SK-N-SH (cell line): ENCODE data around the gene FBXO36. TPM values are rescaled to one million over a fixed set of nuclear protein-coding genes. Genes with fewer than 3 reads are reported as not detected.

Experiments
- CTCF ChIA-PET: fragments of 300-600, 350-600 bp; formaldehyde crosslinking; extraction: SDS; loops from one replicate; lab custom pipeline; 2021; lab: Yijun Ruan, JAX
- POLR2A ChIA-PET: fragments of 350-600 bp; sonication (Branson Sonifier 250); formaldehyde crosslinking; extraction: SDS; loops from one replicate; lab custom pipeline; 2020; ENCODE audit warnings: antibody characterized with exemption, inconsistent platforms; lab: Yijun Ruan, JAX
- DNase-seq: peaks from one replicate; pipeline ENCODE4 v3.0.0; 2012
- H2AFZ ChIP-seq: fragments of 200-600 bp; sonication (generic); 2 replicates; pipeline ENCODE4 v1.8.1; 2016; ENCODE audit warnings: antibody characterized with exemption, mild to moderate bottlenecking, low read depth
- H3F3A ChIP-seq: fragments of 200-600 bp; sonication (generic); replicated peaks from 2 replicates; pipeline ENCODE3; 2016; ENCODE audit warnings: antibody characterized with exemption, mild to moderate bottlenecking; ENCODE audit not compliant: insufficient read depth
- H3K27ac ChIP-seq, 2 experiments: fragments of 200-500 bp in 1 of 2; fragments of 200-600 bp in 1 of 2; sonication (Bioruptor generic) in 1 of 2; sonication (generic), shearing (Covaris generic) in 1 of 2; 2 replicates each; pipeline versions ENCODE4 v1.5.1 to v1.6.1; 2014 to 2016; ENCODE audit warnings: low read depth in 2 of 2, inconsistent platforms in 1 of 2, low read length in 1 of 2, mild to moderate bottlenecking in 1 of 2, mixed read lengths in 1 of 2
- H3K27me3 ChIP-seq: fragments of 200-600 bp; sonication (generic), shearing (Covaris generic); 2 replicates; pipeline ENCODE4 v1.6.1; 2016; ENCODE audit warnings: mixed run types; ENCODE audit not compliant: insufficient read depth
- H3K36me3 ChIP-seq, 2 experiments: fragments of 200-500 bp in 1 of 2; fragments of 200-600 bp in 1 of 2; sonication (Bioruptor generic) in 1 of 2; sonication (generic) in 1 of 2; replicated peaks in 1 of 2; 2 replicates each; pipeline versions ENCODE3 to v1.5.1; 2014 to 2016; ENCODE audit warnings: low read length in 1 of 2, mild to moderate bottlenecking in 1 of 2; ENCODE audit not compliant: insufficient read depth in 2 of 2, control insufficient read depth in 1 of 2
- H3K4me1 ChIP-seq, 2 experiments: fragments of 200-500 bp in 1 of 2; fragments of 200-600 bp in 1 of 2; sonication (Bioruptor generic) in 1 of 2; sonication (generic), shearing (Covaris generic) in 1 of 2; 2 replicates each; pipeline versions ENCODE4 v1.5.1 to v1.6.1; 2014 to 2016; ENCODE audit warnings: low read depth in 1 of 2, low read length in 1 of 2, mixed run types in 1 of 2; ENCODE audit not compliant: insufficient read depth in 2 of 2, control insufficient read depth in 1 of 2
- H3K4me2 ChIP-seq: fragments of 200-600 bp; sonication (generic), shearing (Covaris generic); 2 replicates; pipeline ENCODE4 v1.6.1; 2017; ENCODE audit warnings: mixed run types
- H3K4me3 ChIP-seq, 2 experiments: fragments of 200-500 bp in 1 of 2; fragments of 200-600 bp in 1 of 2; sonication (Bioruptor generic) in 1 of 2; sonication (generic), shearing (Covaris generic) in 1 of 2; 2 replicates each; pipeline versions ENCODE4 v1.5.1 to v1.8.1; 2014 to 2016; ENCODE audit warnings: low read depth in 2 of 2, inconsistent platforms in 1 of 2, low read length in 1 of 2, mild to moderate bottlenecking in 1 of 2, mixed read lengths in 1 of 2, moderate library complexity in 1 of 2
- H3K79me2 ChIP-seq: fragments of 200-600 bp; sonication (generic); 2 replicates; pipeline ENCODE4 v1.8.1; 2017; ENCODE audit warnings: mild to moderate bottlenecking; ENCODE audit not compliant: insufficient read depth
- H3K9ac ChIP-seq: fragments of 200-600 bp; sonication (generic); 2 replicates; pipeline ENCODE4 v1.6.1; 2017; ENCODE audit warnings: mixed run types
- H3K9me2 ChIP-seq: fragments of 200-600 bp; sonication (generic); 2 replicates; pipeline ENCODE4 v1.6.1; 2017; ENCODE audit warnings: mixed run types
- H3K9me3 ChIP-seq: fragments of 200-600 bp; sonication (generic); 2 replicates; pipeline ENCODE4 v1.6.1; 2017; ENCODE audit warnings: mixed run types, mild to moderate bottlenecking, moderate library complexity
- H4K20me1 ChIP-seq: fragments of 200-600 bp; sonication (generic); 2 replicates; pipeline ENCODE4 v1.6.1; 2017; ENCODE audit warnings: mild to moderate bottlenecking, mixed run types; ENCODE audit not compliant: insufficient read depth
- EP300 ChIP-seq, 2 experiments: IDR thresholded peaks; 2 replicates each; pipeline versions ENCODE4 v1.4.0 to v1.6.1; 2012; ENCODE audit warnings: borderline replicate concordance in 1 of 2, low read depth in 1 of 2, low read length in 1 of 2
- EZH2phosphoT487 ChIP-seq: fragments of 200-600 bp; sonication (generic); IDR thresholded peaks from 2 replicates; pipeline ENCODE4 v1.6.1; 2017; ENCODE audit warnings: low read depth, mixed run types, mild to moderate bottlenecking, antibody characterized with exemption, moderate library complexity, borderline replicate concordance
- FOSL2 ChIP-seq: IDR thresholded peaks from 2 replicates; pipeline ENCODE4 v1.4.0; 2012; ENCODE audit warnings: low read depth, mild to moderate bottlenecking, moderate library complexity, borderline replicate concordance
- FOXJ3 ChIP-seq: sonication (generic); formaldehyde crosslinking; IDR thresholded peaks from 2 replicates; pipeline ENCODE4 v1.5.1; 2020; ENCODE audit warnings: mild to moderate bottlenecking, missing genetic modification reagents
- FOXM1 ChIP-seq: IDR thresholded peaks from 2 replicates; pipeline ENCODE4 v1.4.0; 2012; ENCODE audit warnings: low read depth, mild to moderate bottlenecking
- GABPA ChIP-seq: IDR thresholded peaks from 2 replicates; pipeline ENCODE4 v1.4.0; 2012; ENCODE audit warnings: low read depth, mild to moderate bottlenecking
- GATA2 ChIP-seq: sonication (generic); formaldehyde crosslinking; IDR thresholded peaks from 2 replicates; pipeline ENCODE4 v1.5.0; 2020; ENCODE audit warnings: mild to moderate bottlenecking, missing genetic modification reagents
- MXI1 ChIP-seq: IDR thresholded peaks from 2 replicates; pipeline ENCODE4 v1.6.1; 2012; ENCODE audit warnings: mild to moderate bottlenecking, low read depth, low read length, improper control_type of control experiment
- NFIC ChIP-seq: IDR thresholded peaks from 2 replicates; pipeline ENCODE4 v1.4.0; 2012; ENCODE audit warnings: borderline replicate concordance
- NRF1 ChIP-seq: IDR thresholded peaks from 2 replicates; pipeline ENCODE4 v1.6.1; 2012; ENCODE audit warnings: low read depth, mild to moderate bottlenecking, low read length
- POLR2AphosphoS5 ChIP-seq: IDR thresholded peaks from 2 replicates; pipeline ENCODE4 v1.6.1; 2012; ENCODE audit warnings: low read depth, low read length
- RAD21 ChIP-seq: IDR thresholded peaks from 2 replicates; pipeline ENCODE4 v1.6.1; 2012; ENCODE audit warnings: mild to moderate bottlenecking, low read length
- RCOR1 ChIP-seq: fragments of 150-350 bp; IDR thresholded peaks from 2 replicates; pipeline ENCODE4 v1.6.1; 2017; ENCODE audit warnings: antibody characterized with exemption, low read length
- RFX5 ChIP-seq: IDR thresholded peaks from 2 replicates; pipeline ENCODE4 v1.6.1; 2012; ENCODE audit warnings: mild to moderate bottlenecking, improper control_type of control experiment, low read length
- RXRA ChIP-seq: IDR thresholded peaks from 2 replicates; pipeline ENCODE4 v1.4.0; 2012; ENCODE audit warnings: low read depth, mild to moderate bottlenecking, borderline replicate concordance
- SMC3 ChIP-seq: IDR thresholded peaks from 2 replicates; pipeline ENCODE4 v1.6.1; 2012; ENCODE audit warnings: low read depth, low read length, improper control_type of control experiment
- WGBS: methylation state at CpG from one replicate; pipeline ENCODE4 v1.1.6; 2017; ENCODE audit warnings: low lambda C conversion rate; 5-methylcytosine and 5-hydroxymethylcytosine counted together
- polyA plus RNA-seq, 3 experiments: library from polyadenylated mRNA; depleted of rRNA; stranded (reverse); fragments of >200 nt; gene quantifications; 2 replicates each; pipeline ENCODE4 v1.2.3, GENCODE V29; 2012
- TF ChIP-seq, protein P1 (sequence below): IDR thresholded peaks from 2 replicates; pipeline ENCODE4 v1.4.0; 2012; ENCODE audit warnings: low read depth
- TF ChIP-seq, protein P2 (sequence below): fragments of 200-600 bp; sonication (generic); IDR thresholded peaks from 2 replicates; pipeline ENCODE4 v1.6.1; 2017; ENCODE audit warnings: antibody characterized with exemption, mild to moderate bottlenecking, moderate library complexity
- TF ChIP-seq, protein P3 (sequence below): IDR thresholded peaks from 2 replicates; pipeline ENCODE4 v1.4.0; 2012; ENCODE audit warnings: low read depth, borderline replicate concordance
- TF ChIP-seq, protein P4 (sequence below): fragments of 150-350 bp; IDR thresholded peaks from 2 replicates; pipeline ENCODE4 v1.6.1; 2017; ENCODE audit warnings: antibody characterized with exemption, low read length, low read depth, borderline replicate concordance

Gene FBXO36
- polyA plus RNA-seq, 1 of the 3 experiments (the other 2 are of a cell fraction), result 3.9 TPM

DNA sequence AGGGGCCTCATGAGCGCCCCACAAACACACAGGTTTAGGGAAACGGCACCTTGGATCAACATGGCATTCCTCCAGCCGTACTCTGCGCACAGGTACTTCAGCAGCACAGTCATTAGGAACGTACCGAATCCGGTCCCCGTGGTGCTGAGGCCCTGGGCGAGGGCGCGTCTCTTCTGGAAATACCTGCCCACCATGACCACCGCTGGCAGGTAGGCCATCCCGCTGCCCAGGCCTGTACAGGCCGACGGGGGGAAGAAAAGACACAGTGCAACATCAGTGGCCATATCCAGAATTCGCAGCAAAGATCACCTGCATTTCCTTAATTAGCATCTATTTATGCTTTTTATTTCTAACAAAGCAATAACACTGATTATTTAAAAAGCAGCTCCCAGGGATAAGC, 124.2 kb downstream of the FBXO36 start:
- POLR2A ChIA-PET, result no interaction called here
- no peaks in the 10 kb centered on the region for H3K27me3 ChIP-seq
- H2AFZ ChIP-seq, result no peak overlapping the region
- H3K4me1 ChIP-seq, result no peaks in the 10 kb centered on the region; a peak in 1 of 4 replicates
- no peaks in the 10 kb centered on the region for H3K9me2 ChIP-seq
- H4K20me1 ChIP-seq, result no peaks in the 10 kb centered on the region
- no peak overlapping the region for H3K4me2 ChIP-seq
- 86% methylated on average over 11 of the region's 16 CpGs for WGBS
- H3K9me3 ChIP-seq, result no peaks in the 10 kb centered on the region
- no peak overlapping the region for H3K9ac ChIP-seq
- DNase-seq, result no peak
- CTCF ChIA-PET, result interaction anchor here (0.7 to 1.0 kb wide), 2 partner anchors 21 to 38 kb away, joined by 3 to 4 read pairs; no protein-coding TSS in a partner anchor
- no peaks in the 10 kb centered on the region for H3K79me2 ChIP-seq
- TF ChIP-seq, protein P1, sequence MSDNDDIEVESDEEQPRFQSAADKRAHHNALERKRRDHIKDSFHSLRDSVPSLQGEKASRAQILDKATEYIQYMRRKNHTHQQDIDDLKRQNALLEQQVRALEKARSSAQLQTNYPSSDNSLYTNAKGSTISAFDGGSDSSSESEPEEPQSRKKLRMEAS, result no peak
- TF ChIP-seq NRF1, result no peak
- no peak for TF ChIP-seq MXI1
- TF ChIP-seq GATA2 (CRISPR knock-in tag), result no peak
- no peak for TF ChIP-seq EZH2phosphoT487
- H3F3A ChIP-seq, result peaks cover 4% of the 10 kb centered on the region
- no peaks in the 10 kb centered on the region for H3K36me3 ChIP-seq
- no peak overlapping the region for H3K27ac ChIP-seq
- H3K4me3 ChIP-seq, result no peak overlapping the region

DNA sequence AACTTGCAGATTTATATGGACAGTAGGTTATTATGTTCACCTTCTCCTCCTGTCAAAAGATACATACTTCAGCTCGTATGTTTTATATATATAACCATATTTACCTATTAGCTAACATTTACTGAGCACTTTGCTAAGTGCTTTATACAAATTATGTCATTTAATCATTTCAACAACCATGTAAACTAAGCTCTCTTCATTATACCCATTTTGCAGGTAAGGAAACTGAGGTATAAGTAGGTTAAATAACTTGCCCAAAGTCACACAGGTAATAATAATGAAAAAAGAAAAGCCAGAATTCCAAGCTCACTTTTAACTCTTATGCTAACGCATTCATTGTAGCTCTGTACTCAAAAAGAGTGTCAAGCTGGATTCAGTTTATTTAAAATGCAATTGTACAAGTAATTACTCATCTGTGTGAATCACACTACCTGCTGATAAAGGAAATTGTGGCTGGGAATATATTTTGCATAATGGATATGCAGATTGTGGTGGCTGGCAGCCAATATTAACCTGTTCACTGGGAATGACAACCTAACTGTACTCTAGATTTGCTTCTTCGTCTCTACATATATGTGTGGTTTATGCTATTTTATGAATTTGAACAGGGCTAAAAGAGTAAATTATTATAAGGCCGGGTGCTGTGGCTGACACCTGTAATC, 125.8 kb downstream of the FBXO36 start:
- H3F3A ChIP-seq, result peaks cover 5% of the 10 kb centered on the region
- ChIA-PET CTCF (no interaction called here), POLR2A (no interaction called here)
- H2AFZ ChIP-seq, result no peak overlapping the region
- 76% methylated on average over 4 of the region's 4 CpGs for WGBS
- H3K36me3 ChIP-seq, result no peaks in the 10 kb centered on the region
- no peak overlapping the region for H3K4me2 ChIP-seq
- no peaks in the 10 kb centered on the region for H3K9me3 ChIP-seq
- H3K79me2 ChIP-seq, result no peaks in the 10 kb centered on the region
- no peaks in the 10 kb centered on the region for H3K9me2 ChIP-seq
- no peak overlapping the region for H3K4me3 ChIP-seq
- H3K4me1 ChIP-seq, result no peaks in the 10 kb centered on the region; a peak in 1 of 4 replicates
- no peaks in the 10 kb centered on the region for H4K20me1 ChIP-seq
- no peak overlapping the region for H3K9ac ChIP-seq
- TF ChIP-seq FOSL2, result no peak
- no peak for TF ChIP-seq GATA2 (CRISPR knock-in tag)
- no peak for TF ChIP-seq GABPA
- TF ChIP-seq NFIC, result no peak
- TF ChIP-seq, protein P2, sequence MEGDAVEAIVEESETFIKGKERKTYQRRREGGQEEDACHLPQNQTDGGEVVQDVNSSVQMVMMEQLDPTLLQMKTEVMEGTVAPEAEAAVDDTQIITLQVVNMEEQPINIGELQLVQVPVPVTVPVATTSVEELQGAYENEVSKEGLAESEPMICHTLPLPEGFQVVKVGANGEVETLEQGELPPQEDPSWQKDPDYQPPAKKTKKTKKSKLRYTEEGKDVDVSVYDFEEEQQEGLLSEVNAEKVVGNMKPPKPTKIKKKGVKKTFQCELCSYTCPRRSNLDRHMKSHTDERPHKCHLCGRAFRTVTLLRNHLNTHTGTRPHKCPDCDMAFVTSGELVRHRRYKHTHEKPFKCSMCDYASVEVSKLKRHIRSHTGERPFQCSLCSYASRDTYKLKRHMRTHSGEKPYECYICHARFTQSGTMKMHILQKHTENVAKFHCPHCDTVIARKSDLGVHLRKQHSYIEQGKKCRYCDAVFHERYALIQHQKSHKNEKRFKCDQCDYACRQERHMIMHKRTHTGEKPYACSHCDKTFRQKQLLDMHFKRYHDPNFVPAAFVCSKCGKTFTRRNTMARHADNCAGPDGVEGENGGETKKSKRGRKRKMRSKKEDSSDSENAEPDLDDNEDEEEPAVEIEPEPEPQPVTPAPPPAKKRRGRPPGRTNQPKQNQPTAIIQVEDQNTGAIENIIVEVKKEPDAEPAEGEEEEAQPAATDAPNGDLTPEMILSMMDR, result no peak
- TF ChIP-seq, protein P3, sequence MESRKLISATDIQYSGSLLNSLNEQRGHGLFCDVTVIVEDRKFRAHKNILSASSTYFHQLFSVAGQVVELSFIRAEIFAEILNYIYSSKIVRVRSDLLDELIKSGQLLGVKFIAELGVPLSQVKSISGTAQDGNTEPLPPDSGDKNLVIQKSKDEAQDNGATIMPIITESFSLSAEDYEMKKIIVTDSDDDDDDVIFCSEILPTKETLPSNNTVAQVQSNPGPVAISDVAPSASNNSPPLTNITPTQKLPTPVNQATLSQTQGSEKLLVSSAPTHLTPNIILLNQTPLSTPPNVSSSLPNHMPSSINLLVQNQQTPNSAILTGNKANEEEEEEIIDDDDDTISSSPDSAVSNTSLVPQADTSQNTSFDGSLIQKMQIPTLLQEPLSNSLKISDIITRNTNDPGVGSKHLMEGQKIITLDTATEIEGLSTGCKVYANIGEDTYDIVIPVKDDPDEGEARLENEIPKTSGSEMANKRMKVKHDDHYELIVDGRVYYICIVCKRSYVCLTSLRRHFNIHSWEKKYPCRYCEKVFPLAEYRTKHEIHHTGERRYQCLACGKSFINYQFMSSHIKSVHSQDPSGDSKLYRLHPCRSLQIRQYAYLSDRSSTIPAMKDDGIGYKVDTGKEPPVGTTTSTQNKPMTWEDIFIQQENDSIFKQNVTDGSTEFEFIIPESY, result no peak
- TF ChIP-seq POLR2AphosphoS5, result no peak
- no peak for TF ChIP-seq EP300 (IDR thresholded peaks at IDR 0.05; ENCODE audit: borderline replicate concordance in 1 of 2, low read depth in 1 of 2, low read length in 1 of 2)
- no peak for TF ChIP-seq RAD21
- TF ChIP-seq SMC3, result no peak
- TF ChIP-seq RFX5, result no peak
- TF ChIP-seq, protein P4, sequence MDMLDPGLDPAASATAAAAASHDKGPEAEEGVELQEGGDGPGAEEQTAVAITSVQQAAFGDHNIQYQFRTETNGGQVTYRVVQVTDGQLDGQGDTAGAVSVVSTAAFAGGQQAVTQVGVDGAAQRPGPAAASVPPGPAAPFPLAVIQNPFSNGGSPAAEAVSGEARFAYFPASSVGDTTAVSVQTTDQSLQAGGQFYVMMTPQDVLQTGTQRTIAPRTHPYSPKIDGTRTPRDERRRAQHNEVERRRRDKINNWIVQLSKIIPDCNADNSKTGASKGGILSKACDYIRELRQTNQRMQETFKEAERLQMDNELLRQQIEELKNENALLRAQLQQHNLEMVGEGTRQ, result no peak
- TF ChIP-seq FOXJ3 (CRISPR knock-in tag), result no peak
- TF ChIP-seq, protein P1, result no peak
- TF ChIP-seq FOXM1, result no peak
- TF ChIP-seq RCOR1, result no peak
- no peak for TF ChIP-seq RXRA
- no peaks in the 10 kb centered on the region for H3K27me3 ChIP-seq
- no peak for DNase-seq
- no peak overlapping the region for H3K27ac ChIP-seq
